Trophoblast cell (in vitro differentiated cells and primary cell): ENCODE data around the gene CCDC185.

Experiments used
- DNase-seq, 2 donors: peaks; one replicate each; pipeline ENCODE4 v3.0.0-alpha.2; 2016
- H2AFZ ChIP-seq: 2 replicates; pipeline ENCODE4 v1.6.1; 2013; ENCODE audit warnings: low read length, moderate library complexity, mild to moderate bottlenecking; ENCODE audit not compliant: insufficient read depth, poor library complexity
- H2AK5ac ChIP-seq: 2 replicates; pipeline ENCODE4 v1.6.1; 2013; ENCODE audit warnings: mild to moderate bottlenecking, low read length
- H2BK120ac ChIP-seq: 2 replicates; pipeline ENCODE4 v1.6.1; 2013; ENCODE audit warnings: low read length, mild to moderate bottlenecking, moderate library complexity; ENCODE audit not compliant: insufficient read depth, poor library complexity
- H2BK12ac ChIP-seq: 2 replicates; pipeline ENCODE4 v1.6.1; 2013; ENCODE audit warnings: mild to moderate bottlenecking, low read length, moderate library complexity
- H2BK5ac ChIP-seq: 2 replicates; pipeline ENCODE4 v1.6.1; 2013; ENCODE audit warnings: low read length, low read depth, moderate library complexity, mild to moderate bottlenecking; ENCODE audit not compliant: poor library complexity
- H3K14ac ChIP-seq: 2 replicates; pipeline ENCODE4 v1.6.1; 2013; ENCODE audit warnings: mild to moderate bottlenecking, low read length
- H3K18ac ChIP-seq: 2 replicates; pipeline ENCODE4 v1.6.1; 2013; ENCODE audit warnings: mild to moderate bottlenecking, low read length
- H3K23ac ChIP-seq: 2 replicates; pipeline ENCODE4 v1.6.1; 2013; ENCODE audit warnings: low read length
- H3K27ac ChIP-seq: 2 replicates; pipeline ENCODE4 v1.5.1; 2013; ENCODE audit warnings: low read depth, mild to moderate bottlenecking, inconsistent platforms, low read length, moderate library complexity
- H3K27me3 ChIP-seq: 2 replicates; pipeline ENCODE4 v1.6.1; 2013; ENCODE audit warnings: inconsistent platforms, mild to moderate bottlenecking, low read length, moderate library complexity; ENCODE audit not compliant: insufficient read depth
- H3K36me3 ChIP-seq, 2 experiments: 1 replicate in 1 of 2; 2 replicates in 1 of 2; pipeline ENCODE4 v1.6.1; 2013; ENCODE audit warnings: low read length in 2 of 2, mild to moderate bottlenecking in 2 of 2, moderate library complexity in 1 of 2; ENCODE audit not compliant: insufficient read depth in 2 of 2, control insufficient read depth in 1 of 2
- H3K4ac ChIP-seq: 2 replicates; pipeline ENCODE4 v1.6.1; 2013; ENCODE audit warnings: low read depth, mild to moderate bottlenecking, low read length, moderate library complexity
- H3K4me1 ChIP-seq, 2 experiments: 1 replicate in 1 of 2; 2 replicates in 1 of 2; pipeline ENCODE4 v1.6.1; 2013; ENCODE audit warnings: low read length in 2 of 2, mild to moderate bottlenecking in 2 of 2, moderate library complexity in 1 of 2; ENCODE audit not compliant: insufficient read depth in 2 of 2, control insufficient read depth in 1 of 2
- H3K4me2 ChIP-seq: 2 replicates; pipeline ENCODE4 v1.6.1; 2013; ENCODE audit warnings: inconsistent platforms, mild to moderate bottlenecking, low read length, moderate library complexity
- H3K4me3 ChIP-seq: 2 replicates; pipeline ENCODE4 v1.5.1; 2013; ENCODE audit warnings: mild to moderate bottlenecking, low read depth, low read length, inconsistent platforms
- H3K79me1 ChIP-seq: one replicate; pipeline ENCODE4 v1.6.1; 2013; ENCODE audit warnings: low read length
- H3K79me2 ChIP-seq: 2 replicates; pipeline ENCODE4 v1.6.1; 2013; ENCODE audit warnings: low read length, mild to moderate bottlenecking; ENCODE audit not compliant: control insufficient read depth, insufficient read depth, poor library complexity
- H3K9ac ChIP-seq: 2 replicates; pipeline ENCODE4 v1.6.1; 2013; ENCODE audit warnings: mild to moderate bottlenecking, low read length
- H3K9me3 ChIP-seq: 2 replicates; pipeline ENCODE4 v1.6.1; 2013; ENCODE audit warnings: low read depth, mild to moderate bottlenecking, control low read depth, inconsistent platforms, low read length; ENCODE audit not compliant: insufficient read depth
- H4K12ac ChIP-seq: 2 replicates; pipeline ENCODE4 v1.6.1; 2013; ENCODE audit warnings: low read depth, mild to moderate bottlenecking, low read length, moderate library complexity
- H4K8ac ChIP-seq: 2 replicates; pipeline ENCODE4 v1.6.1; 2013; ENCODE audit warnings: low read depth, mild to moderate bottlenecking, low read length, moderate library complexity
- H4K91ac ChIP-seq: one replicate; pipeline ENCODE4 v1.6.1; 2013; ENCODE audit warnings: low read depth, mild to moderate bottlenecking, low read length, moderate library complexity
- WGBS: extraction: QIAGEN DNeasy Blood & Tissue Kit; methylation state at CpG from one replicate; pipeline ENCODE4 v1.1.7; 2013; ENCODE audit warnings: missing lambda C conversion rate; ENCODE audit not compliant: insufficient read length, insufficient coverage; ENCODE audit errors: extremely low coverage; 5-methylcytosine and 5-hydroxymethylcytosine counted together

Gene CCDC185

GRCh38 chr1:223411309-223411708, 18.1 kb downstream of the CCDC185 start:
- no peak overlapping the region for H4K91ac ChIP-seq
- no peak overlapping the region for H3K18ac ChIP-seq
- no peak overlapping the region for H3K4ac ChIP-seq
- H3K9ac ChIP-seq = no peak overlapping the region
- DNase-seq = no peak
- no peak overlapping the region for H2AK5ac ChIP-seq
- H2BK5ac ChIP-seq = no peak overlapping the region
- no peak overlapping the region for H3K4me3 ChIP-seq
- no peak overlapping the region for H2BK12ac ChIP-seq
- H3K4me1 ChIP-seq = no peaks in the 10 kb centered on the region
- no peaks in the 10 kb centered on the region for H3K27me3 ChIP-seq
- no peak overlapping the region for H4K12ac ChIP-seq
- no peak overlapping the region for H2AFZ ChIP-seq
- no CpG with 5 or more reads among the region's 2 CpGs for WGBS
- no peaks in the 10 kb centered on the region for H3K9me3 ChIP-seq
- no peak overlapping the region for H3K27ac ChIP-seq
- H3K4me2 ChIP-seq = no peak overlapping the region
- H3K23ac ChIP-seq = no peak overlapping the region
- H3K79me1 ChIP-seq = no peaks in the 10 kb centered on the region
- no peak overlapping the region for H3K14ac ChIP-seq
- H3K79me2 ChIP-seq = no peaks in the 10 kb centered on the region
- H3K36me3 ChIP-seq = no peaks in the 10 kb centered on the region
- H4K8ac ChIP-seq = no peak overlapping the region
- no peak overlapping the region for H2BK120ac ChIP-seq

- Histone ChIP-seq H4K12ac (no peak overlapping the region), H3K4ac (no peak overlapping the region), H3K79me2 (no peaks in the 10 kb centered on the region), H3K36me3 (no peaks in the 10 kb centered on the region), H4K91ac (no peak overlapping the region), H3K9me3 (no peaks in the 10 kb centered on the region), H3K4me1 (no peaks in the 10 kb centered on the region), H3K79me1 (no peaks in the 10 kb centered on the region), H2AK5ac (no peak overlapping the region), H3K4me2 (no peak overlapping the region), H3K4me3 (no peak overlapping the region), H2BK12ac (no peak overlapping the region), H3K18ac (no peak overlapping the region), H4K8ac (no peak overlapping the region), H2BK5ac (no peak overlapping the region), H2AFZ (no peak overlapping the region), H3K27ac (no peak overlapping the region), H2BK120ac (no peak overlapping the region), H3K14ac (no peak overlapping the region), H3K9ac (no peak overlapping the region), H3K23ac (no peak overlapping the region), H3K27me3 (no peaks in the 10 kb centered on the region)
- no peak for DNase-seq
These were observed 18.5 kb downstream of the CCDC185 start for GRCh38 chr1:223411710-223412109.

- H2BK5ac ChIP-seq = no peak overlapping the region
- H4K12ac ChIP-seq = no peak overlapping the region
- no peak overlapping the region for H3K27ac ChIP-seq
- H3K79me2 ChIP-seq = no peaks in the 10 kb centered on the region
- no CpG with 5 or more reads among the region's 2 CpGs for WGBS
- no peak overlapping the region for H4K91ac ChIP-seq
- no peak overlapping the region for H3K9ac ChIP-seq
- no peak overlapping the region for H3K4me3 ChIP-seq
- no peaks in the 10 kb centered on the region for H3K79me1 ChIP-seq
- H3K4me2 ChIP-seq = no peak overlapping the region
- no peaks in the 10 kb centered on the region for H3K36me3 ChIP-seq
- H3K4me1 ChIP-seq = no peaks in the 10 kb centered on the region
- no peak overlapping the region for H3K18ac ChIP-seq
- no peak overlapping the region for H2BK120ac ChIP-seq
- no peak overlapping the region for H3K4ac ChIP-seq
- no peak overlapping the region for H3K14ac ChIP-seq
- H3K23ac ChIP-seq = no peak overlapping the region
- H2AK5ac ChIP-seq = no peak overlapping the region
- no peak for DNase-seq
- H4K8ac ChIP-seq = no peak overlapping the region
- no peak overlapping the region for H2BK12ac ChIP-seq
- no peak overlapping the region for H2AFZ ChIP-seq
- no peaks in the 10 kb centered on the region for H3K27me3 ChIP-seq
- H3K9me3 ChIP-seq = no peaks in the 10 kb centered on the region
These were observed 20.0 kb downstream of the CCDC185 start for GRCh38 chr1:223413216-223413615.

- Histone ChIP-seq H3K18ac (no peak overlapping the region), H3K79me1 (no peaks in the 10 kb centered on the region), H3K9me3 (no peaks in the 10 kb centered on the region), H3K27me3 (no peaks in the 10 kb centered on the region), H2BK5ac (no peak overlapping the region), H4K12ac (no peak overlapping the region), H3K79me2 (no peaks in the 10 kb centered on the region), H3K4me1 (peaks cover 6% of the 10 kb centered on the region in 2 experiments), H2BK120ac (no peak overlapping the region), H3K14ac (no peak overlapping the region), H2BK12ac (no peak overlapping the region), H3K23ac (no peak overlapping the region), H2AFZ (no peak overlapping the region), H3K4me2 (no peak overlapping the region), H3K4ac (no peak overlapping the region), H3K4me3 (no peak overlapping the region), H2AK5ac (no peak overlapping the region), H3K27ac (no peak overlapping the region), H4K91ac (no peak overlapping the region), H3K36me3 (no peaks in the 10 kb centered on the region), H3K9ac (no peak overlapping the region), H4K8ac (no peak overlapping the region)
- no peak for DNase-seq
- WGBS = no CpG with 5 or more reads among the region's 2 CpGs
These were observed 24.2 kb downstream of the CCDC185 start for GRCh38 chr1:223417444-223417843.
